Adrenal gland (tissue), 12 donors: ENCODE measurements around the gene NOB1. TPM values are rescaled to one million over a fixed set of nuclear protein-coding genes. Genes with fewer than 3 reads are reported as not detected.

Experiments
- DNase-seq, 7 donors: peaks; one replicate each; pipeline ENCODE4 v3.0.0-alpha.2; 2019 to 2020
- H3K27ac ChIP-seq, 5 donors: fragments of 200-600 bp; sonication (generic) in 4 of 5; 1 replicate in 3 of 5; 2 replicates in 2 of 5; pipeline versions ENCODE4 v1.5.1 to v1.8.0; 2016 to 2020; ENCODE audit warnings: mild to moderate bottlenecking in 1 of 5
- H3K27me3 ChIP-seq: fragments of 200-600 bp; 2 replicates; pipeline ENCODE4 v1.8.0; 2021
- H3K36me3 ChIP-seq, 2 donors: fragments of 200-600 bp; replicated peaks in 1 of 2; 1 replicate in 1 of 2; 2 replicates in 1 of 2; pipeline versions ENCODE4 v1.5.1 to v1.8.0; 2018 to 2022
- H3K4me1 ChIP-seq, 2 donors: fragments of 200-600 bp; replicated peaks in 1 of 2; 1 replicate in 1 of 2; 2 replicates in 1 of 2; pipeline versions ENCODE4 v1.5.1 to v1.8.0; 2018 to 2021
- H3K4me3 ChIP-seq, 4 donors: fragments of 200-600 bp; sonication (generic) in 3 of 4; one replicate each; pipeline ENCODE4 v1.5.1; 2016 to 2018
- H3K9me3 ChIP-seq, 3 donors: fragments of 200-600 bp; sonication (generic) in 1 of 3; replicated peaks in 1 of 3; 1 replicate in 2 of 3; 2 replicates in 1 of 3; pipeline versions ENCODE4 v1.5.1 to v1.8.0; 2016 to 2021
- POLR2A ChIP-seq, 2 donors: fragments of 450-650 bp; IDR thresholded peaks; one replicate each; pipeline ENCODE4 v1.6.1; 2017; ENCODE audit warnings: antibody characterized with exemption in 2 of 2, mild to moderate bottlenecking in 2 of 2, moderate library complexity in 1 of 2
- WGBS, 4 donors: extraction: QIAGEN DNeasy Blood & Tissue Kit in 2 of 4; methylation state at CpG; one replicate each; pipeline versions ENCODE4 v1.1.5 to v1.1.7; 2013 to 2017; 5-methylcytosine and 5-hydroxymethylcytosine counted together
- intact Hi-C, 2 donors: fragments of 100-400 bp; cut with DNase I; formaldehyde crosslinking; loops; one replicate each; pipeline versions ENCODE4 v1.14.1 to v1.15.0; 2022 to 2023
- polyA plus RNA-seq, 3 donors: library from polyadenylated mRNA; stranded (reverse); fragments of 200-250 nt in 2 of 3; fragments of 350-450 nt in 1 of 3; fragmentation: Illumina TruSeq in 1 of 3; extraction: RNeasy Lipid Tissue Mini Kit (QIAGEN cat#74804) in 1 of 3; gene quantifications; one replicate each; pipeline ENCODE4 v1.2.3, GENCODE V29; 2013 to 2014
- total RNA-seq, 9 donors: library from RNA; depleted of rRNA in 4 of 9; stranded (reverse); fragments of >200 nt in 4 of 9; fragments of 120-200 nt in 1 of 9; fragmentation: NEBNext Ultra II Directional in 1 of 9; extraction: Animal tissue kit (Norgen Biotek cat#: 25700) in 1 of 9; gene quantifications; one replicate each; pipeline versions ENCODE4 v1.1.0 to v1.2.4, GENCODE V29; 2013 to 2023
- TF ChIP-seq, protein P1 (sequence below), 6 experiments: fragments of 450-650 bp in 4 of 6; fragments of 200-600 bp in 2 of 6; sonication (generic) in 1 of 6; IDR thresholded peaks; 1 replicate in 5 of 6; 2 replicates in 1 of 6; pipeline versions ENCODE4 v1.5.1 to v1.8.0; 2016 to 2021; ENCODE audit warnings: antibody characterized with exemption in 6 of 6, mild to moderate bottlenecking in 2 of 6, moderate library complexity in 1 of 6
- donor health status: healthy with polysubstance abuse.
- donor health status: Bipolar disorder and iron deficiency.
- donor health status: DM: yes; HTN: yes; CAD: no.
- donor health status: DM: no; HTN: no; CAD: no.
- donor health status: DM: no; HTN: no; CAD: no.
- donor health status: DM: yes; HTN: yes; CAD: no.

NOB1 gene
- total and polyA plus RNA-seq, 12 donors = 26.9 to 98.4 (median 70.4) TPM

DNA sequence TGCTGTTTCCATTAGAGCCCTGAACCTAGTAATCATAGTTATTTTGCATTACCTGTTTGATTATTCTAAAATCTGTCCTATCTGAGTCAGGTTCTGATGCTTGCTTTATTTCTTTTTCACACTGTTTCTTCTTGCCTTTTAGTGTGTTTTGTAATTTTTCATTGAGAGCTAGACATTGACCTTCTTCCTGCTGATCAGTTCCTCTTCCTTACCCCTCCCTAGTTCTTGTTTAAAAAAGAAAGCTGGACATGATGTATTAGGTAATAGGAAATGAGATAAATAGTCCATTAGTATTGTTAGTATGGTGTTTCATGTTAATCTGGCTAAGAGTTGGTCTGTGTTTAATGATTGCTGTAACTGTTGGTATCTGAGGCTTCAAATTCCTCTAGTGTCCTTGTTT, 20.8 kb upstream of the NOB1 start:
- intact Hi-C loops = no loop called here
- H3K4me1 ChIP-seq = peaks cover 12 to 26% of the 10 kb centered on the region in 2 donors

GRCh38 chr16:69773260-69773947, 18.7 kb upstream of the NOB1 start:
- H3K27ac ChIP-seq = peak overlapping the region in 2 of 5 donors; percentile 46 to 72
- intact Hi-C loops = no loop called here
- H3K4me3 ChIP-seq = no peak overlapping the region
- no peaks in the 10 kb centered on the region for H3K27me3 ChIP-seq
- TF ChIP-seq, protein P1, sequence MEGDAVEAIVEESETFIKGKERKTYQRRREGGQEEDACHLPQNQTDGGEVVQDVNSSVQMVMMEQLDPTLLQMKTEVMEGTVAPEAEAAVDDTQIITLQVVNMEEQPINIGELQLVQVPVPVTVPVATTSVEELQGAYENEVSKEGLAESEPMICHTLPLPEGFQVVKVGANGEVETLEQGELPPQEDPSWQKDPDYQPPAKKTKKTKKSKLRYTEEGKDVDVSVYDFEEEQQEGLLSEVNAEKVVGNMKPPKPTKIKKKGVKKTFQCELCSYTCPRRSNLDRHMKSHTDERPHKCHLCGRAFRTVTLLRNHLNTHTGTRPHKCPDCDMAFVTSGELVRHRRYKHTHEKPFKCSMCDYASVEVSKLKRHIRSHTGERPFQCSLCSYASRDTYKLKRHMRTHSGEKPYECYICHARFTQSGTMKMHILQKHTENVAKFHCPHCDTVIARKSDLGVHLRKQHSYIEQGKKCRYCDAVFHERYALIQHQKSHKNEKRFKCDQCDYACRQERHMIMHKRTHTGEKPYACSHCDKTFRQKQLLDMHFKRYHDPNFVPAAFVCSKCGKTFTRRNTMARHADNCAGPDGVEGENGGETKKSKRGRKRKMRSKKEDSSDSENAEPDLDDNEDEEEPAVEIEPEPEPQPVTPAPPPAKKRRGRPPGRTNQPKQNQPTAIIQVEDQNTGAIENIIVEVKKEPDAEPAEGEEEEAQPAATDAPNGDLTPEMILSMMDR (IDR thresholded peaks at IDR 0.05) = no peak
- TF ChIP-seq POLR2A (IDR thresholded peaks at IDR 0.05) = no peak
- no peaks in the 10 kb centered on the region for H3K9me3 ChIP-seq
- DNase-seq = no peak
- 77 to 81% (median 79%) methylated on average over 6 of the region's 6 CpGs for WGBS, 4 donors
- H3K36me3 ChIP-seq = peaks cover 0 to 5% of the 10 kb centered on the region in 2 donors
- H3K4me1 ChIP-seq = peaks cover 12 to 25% of the 10 kb centered on the region in 2 donors

More for the DNA sequence above, 20.8 kb upstream of the NOB1 start:
- no peaks in the 10 kb centered on the region for H3K9me3 ChIP-seq
- DNase-seq = no peak
- no peak for TF ChIP-seq POLR2A (IDR thresholded peaks at IDR 0.05)
- TF ChIP-seq, protein P1 (IDR thresholded peaks at IDR 0.05) = no peak
- H3K27me3 ChIP-seq = no peaks in the 10 kb centered on the region
- H3K36me3 ChIP-seq = peaks cover 0 to 5% of the 10 kb centered on the region in 2 donors
- H3K4me3 ChIP-seq = no peak overlapping the region
- H3K27ac ChIP-seq = no peak overlapping the region

- H3K36me3 ChIP-seq = no peaks in the 10 kb centered on the region
- no peaks in the 10 kb centered on the region for H3K27me3 ChIP-seq
- no peak for TF ChIP-seq POLR2A (IDR thresholded peaks at IDR 0.05)
- TF ChIP-seq, protein P1 (IDR thresholded peaks at IDR 0.05) = no peak
- no peak for DNase-seq
- intact Hi-C loops = no loop called here
- H3K4me1 ChIP-seq = peaks cover 12 to 25% of the 10 kb centered on the region in 2 donors
- H3K9me3 ChIP-seq = no peaks in the 10 kb centered on the region
- no peak overlapping the region for H3K4me3 ChIP-seq
- WGBS, 4 donors = 72 to 85% (median 79%) methylated on average over 2 of the region's 2 CpGs
- peak overlapping the region in 4 of 5 donors; percentile 30 to 72 (median 48) for H3K27ac ChIP-seq
These were observed 16.9 kb upstream of the NOB1 start for GRCh38 chr16:69771651-69771967.

DNA sequence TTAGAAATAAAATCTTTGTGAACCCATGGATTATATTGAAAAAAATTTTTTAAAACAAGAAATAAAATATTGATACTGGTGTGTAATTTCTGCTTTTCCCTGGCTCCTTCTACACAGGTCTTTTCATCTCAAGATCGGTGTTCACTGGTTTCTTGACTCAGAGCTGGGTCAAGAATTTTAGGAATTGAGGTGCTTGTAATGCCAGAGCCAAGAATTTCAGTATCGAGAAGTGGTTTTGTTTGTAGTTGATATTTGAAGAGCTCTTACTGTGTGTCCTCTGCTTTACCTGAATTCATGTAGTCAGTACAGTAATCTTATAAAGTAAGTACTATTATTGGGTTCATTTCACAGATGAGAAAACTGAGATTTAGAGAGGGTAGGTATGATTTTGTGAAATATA, 14.7 kb upstream of the NOB1 start:
- no peaks in the 10 kb centered on the region for H3K9me3 ChIP-seq
- H3K4me3 ChIP-seq = no peak overlapping the region
- H3K4me1 ChIP-seq = peaks cover 12 to 25% of the 10 kb centered on the region in 2 donors
- H3K27ac ChIP-seq = no peak overlapping the region
- TF ChIP-seq, protein P1 (IDR thresholded peaks at IDR 0.05) = no peak
- no peak for TF ChIP-seq POLR2A (IDR thresholded peaks at IDR 0.05)
- no peaks in the 10 kb centered on the region for H3K27me3 ChIP-seq
- no peaks in the 10 kb centered on the region for H3K36me3 ChIP-seq
- 38 to 46% (median 43%) methylated on average over 2 of the region's 2 CpGs for WGBS, 4 donors
- no peak for DNase-seq
- intact Hi-C loops = no loop called here
